Vagina (tissue), 2 donors: Measurements from ENCODE around the gene GUSB. TPM values are rescaled to one million over a fixed set of nuclear protein-coding genes. Genes with fewer than 3 reads are reported as not detected.
"Not testable (repeated sequence)": the region's sequence is repeated elsewhere in the genome, so short reads cannot be mapped to it uniquely, and the experiment has no call there.

Experiments used
- DNase-seq, 2 donors: peaks; one replicate each; pipeline ENCODE4 v3.0.0-alpha.2; 2017; ENCODE audit errors: extremely low spot score in 2 of 2
- H3K27ac ChIP-seq: fragments of 200-600 bp; sonication (generic); one replicate; pipeline ENCODE4 v1.5.1; 2019
- H3K27me3 ChIP-seq: fragments of 200-600 bp; sonication (generic); one replicate; pipeline ENCODE4 v1.5.1; 2019
- H3K36me3 ChIP-seq, 2 donors: fragments of 200-600 bp; sonication (generic); one replicate each; pipeline ENCODE4 v1.5.1; 2017 to 2019
- H3K4me1 ChIP-seq: fragments of 200-600 bp; sonication (generic); one replicate; pipeline ENCODE4 v1.5.1; 2019
- H3K4me3 ChIP-seq, 2 donors: fragments of 200-600 bp; sonication (generic); 1 replicate in 1 of 2; 2 replicates in 1 of 2; pipeline ENCODE4 v1.5.1; 2016 to 2019
- H3K9me3 ChIP-seq: fragments of 200-600 bp; sonication (generic); one replicate; pipeline ENCODE4 v1.5.1; 2019
- CTCF ChIP-seq, 3 experiments: fragments of 450-650 bp in 2 of 3; fragments of 200-600 bp in 1 of 3; sonication (generic) in 1 of 3; IDR thresholded peaks; one replicate each; pipeline ENCODE4 v1.5.1; 2017 to 2019; ENCODE audit warnings: antibody characterized with exemption in 3 of 3, mild to moderate bottlenecking in 2 of 3, moderate library complexity in 2 of 3
- POLR2A ChIP-seq, 2 donors: fragments of 450-650 bp; IDR thresholded peaks; one replicate each; pipeline ENCODE4 v1.6.1; 2017; ENCODE audit warnings: antibody characterized with exemption in 2 of 2, mild to moderate bottlenecking in 2 of 2, moderate library complexity in 2 of 2
- POLR2AphosphoS5 ChIP-seq, 2 donors: sonication (generic); formaldehyde crosslinking; IDR thresholded peaks; one replicate each; pipeline ENCODE4 v1.9.0; 2017; ENCODE audit warnings: antibody characterized with exemption in 2 of 2, mild to moderate bottlenecking in 2 of 2, low read depth in 1 of 2; ENCODE audit not compliant: insufficient read depth in 1 of 2
- intact Hi-C: fragments of 100-400 bp; cut with DNase I; formaldehyde crosslinking; loops from one replicate; pipeline ENCODE4 v1.15.1; 2023
- total RNA-seq: library from RNA; depleted of rRNA; stranded (reverse); fragments of >200 nt; gene quantifications from one replicate; pipeline ENCODE4 v1.2.3, GENCODE V29; 2016

The GUSB gene
- total RNA-seq, 1 donor from 2014 or later: 34.6 TPM

GRCh38 chr7:65953001-65953720 is 28.9 kb downstream of the GUSB start:
- DNase-seq: no peak
- H3K9me3 ChIP-seq: no peaks in the 10 kb centered on the region
- intact Hi-C loops: no loop called here
- H3K27ac ChIP-seq: no peak overlapping the region
- H3K27me3 ChIP-seq: no peaks in the 10 kb centered on the region
- no peak for TF ChIP-seq CTCF (IDR thresholded peaks at IDR 0.05)
- no peak for TF ChIP-seq POLR2AphosphoS5 (IDR thresholded peaks at IDR 0.05; ENCODE audit: insufficient read depth in 1 of 2, low read depth in 1 of 2)
- no peak for TF ChIP-seq POLR2A (IDR thresholded peaks at IDR 0.05)
- H3K4me3 ChIP-seq: no peak overlapping the region
- peaks cover 0 to 16% of the 10 kb centered on the region in 2 donors for H3K36me3 ChIP-seq
- no peaks in the 10 kb centered on the region for H3K4me1 ChIP-seq

- intact Hi-C loops: no loop called here
- Histone ChIP-seq H3K36me3 (peaks cover 0 to 16% of the 10 kb centered on the region in 2 donors), H3K4me1 (no peaks in the 10 kb centered on the region), H3K27me3 (no peaks in the 10 kb centered on the region), H3K27ac (no peak overlapping the region), H3K4me3 (no peak overlapping the region), H3K9me3 (no peaks in the 10 kb centered on the region)
- TF ChIP-seq CTCF (IDR thresholded peaks at IDR 0.05): no peak
- TF ChIP-seq POLR2AphosphoS5 (IDR thresholded peaks at IDR 0.05; ENCODE audit: insufficient read depth in 1 of 2, low read depth in 1 of 2): no peak
- TF ChIP-seq POLR2A (IDR thresholded peaks at IDR 0.05): no peak
- peak in 1 of 2 donors; percentile 34 for DNase-seq
Measured at GRCh38 chr7:65951837-65952578, 30.0 kb downstream of the GUSB start.

GRCh38 chr7:65946904-65947303 is 35.1 kb downstream of the GUSB start:
- intact Hi-C loops: no loop called here
- no peaks in the 10 kb centered on the region for H3K9me3 ChIP-seq
- no peaks in the 10 kb centered on the region for H3K4me1 ChIP-seq
- DNase-seq: no peak
- no peak overlapping the region for H3K27ac ChIP-seq
- no peak overlapping the region for H3K4me3 ChIP-seq
- no peaks in the 10 kb centered on the region for H3K27me3 ChIP-seq
- H3K36me3 ChIP-seq: no peaks in the 10 kb centered on the region
- peak in 1 of 2 donors; percentile 14 for TF ChIP-seq POLR2AphosphoS5 (IDR thresholded peaks at IDR 0.05; ENCODE audit: insufficient read depth in 1 of 2, low read depth in 1 of 2)
- no peak for TF ChIP-seq CTCF (IDR thresholded peaks at IDR 0.05)
- TF ChIP-seq POLR2A (IDR thresholded peaks at IDR 0.05): no peak

GRCh38 chr7:65945787-65946186 is 36.2 kb downstream of the GUSB start:
- H3K4me3 ChIP-seq, DNase-seq, intact Hi-C loops, H3K9me3 ChIP-seq, H3K36me3 ChIP-seq, H3K27ac ChIP-seq, H3K4me1 ChIP-seq, H3K27me3 ChIP-seq: not testable (repeated sequence)

GRCh38 chr7:65938336-65938895 is 43.6 kb downstream of the GUSB start:
- H3K27ac ChIP-seq: no peak overlapping the region
- TF ChIP-seq CTCF (IDR thresholded peaks at IDR 0.05) (no peak), POLR2AphosphoS5 (IDR thresholded peaks at IDR 0.05; ENCODE audit: insufficient read depth in 1 of 2, low read depth in 1 of 2) (no peak), POLR2A (IDR thresholded peaks at IDR 0.05) (no peak)
- no peak for DNase-seq
- intact Hi-C loops: no loop called here
- no peaks in the 10 kb centered on the region for H3K27me3 ChIP-seq
- H3K9me3 ChIP-seq: no peaks in the 10 kb centered on the region
- no peaks in the 10 kb centered on the region for H3K4me1 ChIP-seq
- H3K36me3 ChIP-seq: no peaks in the 10 kb centered on the region
- no peak overlapping the region for H3K4me3 ChIP-seq
